Aorta (tissue), 5 donors: ENCODE results near the gene KRTAP10-9. TPM values are rescaled to one million over a fixed set of nuclear protein-coding genes. Genes with fewer than 3 reads are reported as not detected.
A peak's percentile ranks its signal among the peaks of the same experiment; 100 is the strongest.
"Not testable (repeated sequence)": the region's sequence is repeated elsewhere in the genome, so short reads cannot be mapped to it uniquely, and the experiment has no call there.

Source experiments
- ATAC-seq: fragments of 200-7000 bp; cut with Tn5 transposase; one replicate; pipeline ENCODE4 v1.9.1; 2022; ENCODE audit warnings: moderate library complexity; ENCODE audit not compliant: low FRiP score
- DNase-seq, 2 donors: peaks; one replicate each; pipeline ENCODE4 v3.0.0-alpha.2; 2020
- H3K27ac ChIP-seq, 2 donors: one replicate each; pipeline ENCODE4 v1.5.1; 2013; ENCODE audit warnings: low read length in 2 of 2, mild to moderate bottlenecking in 2 of 2, moderate library complexity in 2 of 2, control low read depth in 1 of 2, inconsistent platforms in 1 of 2, low read depth in 1 of 2
- H3K27me3 ChIP-seq, 2 donors: one replicate each; pipeline ENCODE4 v1.6.1; 2013; ENCODE audit warnings: control low read depth in 1 of 2, low read length in 1 of 2, mild to moderate bottlenecking in 1 of 2, moderate library complexity in 1 of 2; ENCODE audit not compliant: insufficient read depth in 2 of 2, control insufficient read depth in 1 of 2
- H3K36me3 ChIP-seq, 2 donors: one replicate each; pipeline ENCODE4 v1.6.1; 2013; ENCODE audit warnings: control low read depth in 1 of 2, low read length in 1 of 2, mild to moderate bottlenecking in 1 of 2; ENCODE audit not compliant: insufficient read depth in 2 of 2, control insufficient read depth in 1 of 2
- H3K4me1 ChIP-seq, 2 donors: one replicate each; pipeline ENCODE4 v1.6.1; 2013; ENCODE audit warnings: low read length in 2 of 2, control low read depth in 1 of 2, mild to moderate bottlenecking in 1 of 2, moderate library complexity in 1 of 2; ENCODE audit not compliant: insufficient read depth in 2 of 2, control insufficient read depth in 1 of 2
- H3K4me3 ChIP-seq, 2 donors: one replicate each; pipeline ENCODE4 v1.5.1; 2013; ENCODE audit warnings: low read length in 2 of 2, control low read depth in 1 of 2, mild to moderate bottlenecking in 1 of 2
- H3K9me3 ChIP-seq: one replicate; pipeline ENCODE4 v1.6.1; 2013; ENCODE audit warnings: mild to moderate bottlenecking, low read length; ENCODE audit not compliant: control insufficient read depth
- WGBS, 2 donors: extraction: QIAGEN DNeasy Blood & Tissue Kit; methylation state at CpG; one replicate each; pipeline ENCODE4 v1.1.7; 2013; 5-methylcytosine and 5-hydroxymethylcytosine counted together
- intact Hi-C, 2 donors: fragments of 100-400 bp; cut with DNase I; formaldehyde crosslinking; loops; one replicate each; pipeline versions ENCODE4 v1.14.2 to v1.15.0; 2022
- polyA plus RNA-seq, 2 donors: library from polyadenylated mRNA; stranded (reverse); fragments of 200-250 nt; gene quantifications; one replicate each; pipeline ENCODE4 v1.2.3, GENCODE V29; 2013
- total RNA-seq, 2 donors: library from RNA; stranded (reverse); fragmentation: NEBNext Ultra II Directional; extraction: Animal tissue kit (Norgen Biotek cat#: 25700); gene quantifications; one replicate each; pipeline ENCODE4 v1.2.1, GENCODE V29; 2021
- donor health status: healthy with polysubstance abuse.
- donor health status: Bipolar disorder and iron deficiency.
- donor health status: DM: no; HTN: no; CAD: no.
- donor health status: DM: no; HTN: no; CAD: no.
- donor health status: DM: yes; HTN: yes; CAD: no.

KRTAP10-9 gene
- total and polyA plus RNA-seq, 4 donors: not detected

- 92 to 95% methylated on average over 5 of the region's 5 CpGs for WGBS, 2 donors
Measured at GRCh38 chr21:44640761-44641160, 13.9 kb downstream of the KRTAP10-9 start.

GRCh38 chr21:44643741-44644310 is 16.9 kb downstream of the KRTAP10-9 start:
- intact Hi-C loops: no loop called here
- DNase-seq (no peak), ATAC-seq (no peak)
- H3K9me3 ChIP-seq: peaks cover 13% of the 10 kb centered on the region
- 9 to 14% methylated on average over 14 of the region's 14 CpGs for WGBS, 2 donors
- no peak overlapping the region for H3K4me3 ChIP-seq
- no peak overlapping the region for H3K27ac ChIP-seq
- H3K36me3 ChIP-seq: no peaks in the 10 kb centered on the region
- H3K27me3 ChIP-seq: peaks cover 0 to 2% of the 10 kb centered on the region in 2 donors
- no peaks in the 10 kb centered on the region for H3K4me1 ChIP-seq

More at GRCh38 chr21:44640761-44641160, 13.9 kb downstream of the KRTAP10-9 start:
- Histone ChIP-seq H3K36me3 (no peaks in the 10 kb centered on the region), H3K9me3 (peaks cover 13% of the 10 kb centered on the region), H3K27ac (no peak overlapping the region), H3K27me3 (peaks cover 0 to 2% of the 10 kb centered on the region in 2 donors), H3K4me3 (no peak overlapping the region), H3K4me1 (no peaks in the 10 kb centered on the region)
- ATAC-seq (no peak), DNase-seq (no peak)
- intact Hi-C loops: no loop called here

GRCh38 chr21:44644878-44645277 is 18.0 kb downstream of the KRTAP10-9 start:
- Histone ChIP-seq H3K27ac (no peak overlapping the region), H3K27me3 (peaks cover 0 to 2% of the 10 kb centered on the region in 2 donors), H3K9me3 (peaks cover 11% of the 10 kb centered on the region), H3K36me3 (no peaks in the 10 kb centered on the region), H3K4me1 (no peaks in the 10 kb centered on the region), H3K4me3 (no peak overlapping the region)
- DNase-seq (no peak), ATAC-seq (no peak)
- WGBS, 2 donors: 48% methylated on average over 2 of the region's 2 CpGs
- intact Hi-C loops: no loop called here

- H3K9me3 ChIP-seq, H3K27ac ChIP-seq, ATAC-seq, intact Hi-C loops, H3K36me3 ChIP-seq, H3K27me3 ChIP-seq, H3K4me1 ChIP-seq, H3K4me3 ChIP-seq: not testable (repeated sequence)
- 77 to 80% methylated on average over 21 of the region's 21 CpGs for WGBS, 2 donors
- peak in 1 of 2 donors; percentile 62 for DNase-seq
Measured at GRCh38 chr21:44646366-44647221, 19.7 kb downstream of the KRTAP10-9 start, which contains the start of gene KRTAP10-11. KRTAP10-11 (plus strand) TSS chr21:44646414; CDS start chr21:44646459, 45 bp downstream.

- no peaks in the 10 kb centered on the region for H3K4me1 ChIP-seq
- peak in 1 of 2 donors; percentile 42 for DNase-seq
- no peak overlapping the region for H3K4me3 ChIP-seq
- intact Hi-C loops: no loop called here
- ATAC-seq: no peak
- peaks cover 2% of the 10 kb centered on the region for H3K9me3 ChIP-seq
- WGBS, 2 donors: 76% methylated on average over 8 of the region's 8 CpGs
- peaks cover 0 to 2% of the 10 kb centered on the region in 2 donors for H3K27me3 ChIP-seq
- no peaks in the 10 kb centered on the region for H3K36me3 ChIP-seq
- H3K27ac ChIP-seq: no peak overlapping the region
Measured at GRCh38 chr21:44647222-44647552, 20.3 kb downstream of the KRTAP10-9 start.

GRCh38 chr21:44648557-44649311 is 21.8 kb downstream of the KRTAP10-9 start:
- H3K27ac ChIP-seq: no peak overlapping the region
- H3K36me3 ChIP-seq: no peaks in the 10 kb centered on the region
- 88 to 94% methylated on average over 29 to 33 of the region's 33 CpGs for WGBS, 2 donors
- peaks cover 0 to 2% of the 10 kb centered on the region in 2 donors for H3K27me3 ChIP-seq
- ATAC-seq (no peak), DNase-seq (peak in 1 of 2 donors; percentile 68)
- intact Hi-C loops: no loop called here
- no peaks in the 10 kb centered on the region for H3K4me1 ChIP-seq
- no peak overlapping the region for H3K4me3 ChIP-seq
- H3K9me3 ChIP-seq: peaks cover 2% of the 10 kb centered on the region

GRCh38 chr21:44649521-44650100 is 22.7 kb downstream of the KRTAP10-9 start:
- no peak overlapping the region for H3K4me3 ChIP-seq
- 87 to 91% methylated on average over 18 of the region's 18 CpGs for WGBS, 2 donors
- no peaks in the 10 kb centered on the region for H3K36me3 ChIP-seq
- H3K9me3 ChIP-seq: no peaks in the 10 kb centered on the region
- intact Hi-C loops: no loop called here
- ATAC-seq (no peak), DNase-seq (peak in 1 of 2 donors; percentile 41)
- H3K4me1 ChIP-seq: no peaks in the 10 kb centered on the region
- no peak overlapping the region for H3K27ac ChIP-seq
- no peaks in the 10 kb centered on the region for H3K27me3 ChIP-seq

- 91 to 92% methylated on average over 20 of the region's 20 CpGs for WGBS, 2 donors
- Histone ChIP-seq H3K4me1 (no peaks in the 10 kb centered on the region), H3K4me3 (no peak overlapping the region), H3K36me3 (no peaks in the 10 kb centered on the region), H3K27ac (no peak overlapping the region), H3K9me3 (no peaks in the 10 kb centered on the region), H3K27me3 (no peaks in the 10 kb centered on the region)
- ATAC-seq: no peak
- peak in 1 of 2 donors; percentile 47 for DNase-seq
- intact Hi-C loops: no loop called here
Measured at GRCh38 chr21:44650265-44650972, 23.5 kb downstream of the KRTAP10-9 start.
